Smooth muscle cell (in vitro differentiated cells): ENCODE results near the gene TSPAN11. TPM values are rescaled to one million over a fixed set of nuclear protein-coding genes. Genes with fewer than 3 reads are reported as not detected.

Source experiments
- DNase-seq: peaks from one replicate; lab custom pipeline; 2025; ENCODE audit not compliant: unreplicated experiment; lab: John Stamatoyannopoulos, UW
- H2AFZ ChIP-seq: fragments of 200-600 bp; sonication (generic); 2 replicates; pipeline ENCODE4 v1.6.0; 2016; ENCODE audit warnings: antibody characterized with exemption, low read depth, mild to moderate bottlenecking
- H3F3A ChIP-seq: fragments of 200-600 bp; sonication (generic); 2 replicates; pipeline ENCODE4 v1.6.0; 2017; ENCODE audit warnings: antibody characterized with exemption, low read depth
- H3K27ac ChIP-seq: fragments of 200-600 bp; sonication (generic); 2 replicates; pipeline ENCODE4 v1.5.1; 2016; ENCODE audit warnings: low read depth, mild to moderate bottlenecking
- H3K27me3 ChIP-seq: fragments of 200-600 bp; sonication (generic); 2 replicates; pipeline ENCODE4 v1.6.1; 2016; ENCODE audit warnings: low read depth, mild to moderate bottlenecking
- H3K36me3 ChIP-seq: fragments of 200-600 bp; sonication (generic); 2 replicates; pipeline ENCODE4 v1.5.1; 2016; ENCODE audit warnings: low read depth
- H3K4me1 ChIP-seq: fragments of 200-600 bp; sonication (generic); 2 replicates; pipeline ENCODE4 v1.5.1; 2016; ENCODE audit warnings: low read depth
- H3K4me2 ChIP-seq: fragments of 200-600 bp; sonication (generic); 2 replicates; pipeline ENCODE4 v1.6.0; 2016; ENCODE audit warnings: mild to moderate bottlenecking
- H3K4me3 ChIP-seq: fragments of 200-600 bp; sonication (generic); 2 replicates; pipeline ENCODE4 v1.5.1; 2016; ENCODE audit warnings: mild to moderate bottlenecking
- H3K79me2 ChIP-seq: fragments of 200-600 bp; sonication (generic); 2 replicates; pipeline ENCODE4 v1.6.0; 2016; ENCODE audit warnings: low read depth, mild to moderate bottlenecking
- H3K9ac ChIP-seq: fragments of 200-600 bp; sonication (generic); 2 replicates; pipeline ENCODE4 v1.6.0; 2016; ENCODE audit warnings: low read depth
- H3K9me3 ChIP-seq: fragments of 200-600 bp; sonication (generic); replicated peaks from 2 replicates; pipeline ENCODE4 v1.5.1; 2016; ENCODE audit warnings: low read depth
- H4K20me1 ChIP-seq: fragments of 200-600 bp; sonication (generic); 2 replicates; pipeline ENCODE4 v1.6.0; 2016; ENCODE audit warnings: low read depth
- CTCF ChIP-seq: fragments of 200-600 bp; sonication (generic); IDR thresholded peaks from 2 replicates; pipeline ENCODE4 v1.5.1; 2017; ENCODE audit warnings: borderline replicate concordance, mild to moderate bottlenecking, antibody characterized with exemption; ENCODE audit not compliant: insufficient read depth, poor library complexity, severe bottlenecking
- WGBS: methylation state at CpG from one replicate; pipeline ENCODE4 v1.1.7; 2016; ENCODE audit warnings: low lambda C conversion rate; 5-methylcytosine and 5-hydroxymethylcytosine counted together
- polyA plus RNA-seq: library from polyadenylated mRNA; unstranded; fragments of >200 nt; fragmentation: Nextera tagmentation; extraction: Ambion mirVana; gene quantifications from 2 replicates; pipeline ENCODE4 v1.2.1, GENCODE V29; 2016
- total RNA-seq: library from RNA; depleted of rRNA; stranded (reverse); fragments of >200 nt; gene quantifications from 2 replicates; pipeline ENCODE4 v1.2.3, GENCODE V29; 2014

Gene TSPAN11
- total and polyA plus RNA-seq, 2 experiments from 2014 or later = 2.8 to 3.0 TPM

- H4K20me1 ChIP-seq = no peaks in the 10 kb centered on the region
- peaks cover under 1% of the 10 kb centered on the region for H3K27me3 ChIP-seq
- H3K27ac ChIP-seq = no peak overlapping the region
- H2AFZ ChIP-seq = no peak overlapping the region
- TF ChIP-seq CTCF = no peak
- H3K9ac ChIP-seq = no peak overlapping the region
- no peaks in the 10 kb centered on the region for H3K9me3 ChIP-seq
- H3F3A ChIP-seq = no peaks in the 10 kb centered on the region
- H3K4me1 ChIP-seq = peaks cover 4% of the 10 kb centered on the region
- H3K4me3 ChIP-seq = no peak overlapping the region
- no peak for DNase-seq
- H3K4me2 ChIP-seq = no peak overlapping the region
- no peaks in the 10 kb centered on the region for H3K79me2 ChIP-seq
- H3K36me3 ChIP-seq = no peaks in the 10 kb centered on the region
- 94% methylated on average over 3 of the region's 3 CpGs for WGBS
These were observed 40.5 kb downstream of the TSPAN11 start for GRCh38 chr12:30967026-30967425.

- TF ChIP-seq CTCF = no peak
- Histone ChIP-seq H3K79me2 (no peaks in the 10 kb centered on the region), H3F3A (no peaks in the 10 kb centered on the region), H4K20me1 (no peaks in the 10 kb centered on the region), H3K36me3 (no peaks in the 10 kb centered on the region), H2AFZ (no peak overlapping the region), H3K9ac (no peak overlapping the region), H3K4me1 (peaks cover 4% of the 10 kb centered on the region), H3K9me3 (no peaks in the 10 kb centered on the region), H3K27me3 (peaks cover 12% of the 10 kb centered on the region), H3K27ac (no peak overlapping the region), H3K4me2 (no peak overlapping the region), H3K4me3 (no peak overlapping the region)
- no peak for DNase-seq
- 68% methylated on average over 5 of the region's 5 CpGs for WGBS
These were observed 41.7 kb downstream of the TSPAN11 start for GRCh38 chr12:30968211-30968610.

GRCh38 chr12:30969006-30969405 lies 42.5 kb downstream of the TSPAN11 start:
- no peaks in the 10 kb centered on the region for H3K36me3 ChIP-seq
- no peak overlapping the region for H3K9ac ChIP-seq
- no peaks in the 10 kb centered on the region for H3F3A ChIP-seq
- no peaks in the 10 kb centered on the region for H4K20me1 ChIP-seq
- H3K27me3 ChIP-seq = peaks cover 18% of the 10 kb centered on the region
- H3K27ac ChIP-seq = no peak overlapping the region
- H3K9me3 ChIP-seq = no peaks in the 10 kb centered on the region
- no peak for DNase-seq
- 89% methylated on average over 3 of the region's 3 CpGs for WGBS
- H3K4me2 ChIP-seq = no peak overlapping the region
- no peak overlapping the region for H2AFZ ChIP-seq
- H3K79me2 ChIP-seq = no peaks in the 10 kb centered on the region
- peaks cover 4% of the 10 kb centered on the region for H3K4me1 ChIP-seq
- TF ChIP-seq CTCF = no peak
- no peak overlapping the region for H3K4me3 ChIP-seq

- H3K9ac ChIP-seq = no peak overlapping the region
- H3K4me3 ChIP-seq = no peak overlapping the region
- no peak overlapping the region for H3K4me2 ChIP-seq
- H2AFZ ChIP-seq = no peak overlapping the region
- no peaks in the 10 kb centered on the region for H3K9me3 ChIP-seq
- no peaks in the 10 kb centered on the region for H3F3A ChIP-seq
- no peaks in the 10 kb centered on the region for H3K79me2 ChIP-seq
- TF ChIP-seq CTCF = no peak
- no peaks in the 10 kb centered on the region for H4K20me1 ChIP-seq
- no peak overlapping the region for H3K27ac ChIP-seq
- H3K36me3 ChIP-seq = no peaks in the 10 kb centered on the region
- no peak for DNase-seq
- H3K27me3 ChIP-seq = peaks cover 19% of the 10 kb centered on the region
- peaks cover 4% of the 10 kb centered on the region for H3K4me1 ChIP-seq
- WGBS = 95% methylated on average over 5 of the region's 5 CpGs
These were observed 43.3 kb downstream of the TSPAN11 start for GRCh38 chr12:30969606-30970395.
